Retinal pigment epithelial cell (primary cell): ENCODE measurements around the gene EZR.

Experiments
- DNase-seq: peaks from one replicate; pipeline ENCODE4 v3.0.0-alpha.2; 2010; ENCODE audit warnings: low read depth
- H3K4me3 ChIP-seq: 2 replicates; pipeline ENCODE4 v1.5.1; 2011; ENCODE audit warnings: mild to moderate bottlenecking, low read length, control low read depth, moderate library complexity
- TF ChIP-seq, protein P1 (sequence below): conservative IDR thresholded peaks from 2 replicates; pipeline ENCODE4 v1.5.1; 2011; ENCODE audit warnings: low read depth, low read length, control low read depth, inconsistent platforms

The EZR gene

GRCh38 chr6:158860279-158860865 lies 41.2 kb upstream of the EZR start:
- TF ChIP-seq, protein P1, sequence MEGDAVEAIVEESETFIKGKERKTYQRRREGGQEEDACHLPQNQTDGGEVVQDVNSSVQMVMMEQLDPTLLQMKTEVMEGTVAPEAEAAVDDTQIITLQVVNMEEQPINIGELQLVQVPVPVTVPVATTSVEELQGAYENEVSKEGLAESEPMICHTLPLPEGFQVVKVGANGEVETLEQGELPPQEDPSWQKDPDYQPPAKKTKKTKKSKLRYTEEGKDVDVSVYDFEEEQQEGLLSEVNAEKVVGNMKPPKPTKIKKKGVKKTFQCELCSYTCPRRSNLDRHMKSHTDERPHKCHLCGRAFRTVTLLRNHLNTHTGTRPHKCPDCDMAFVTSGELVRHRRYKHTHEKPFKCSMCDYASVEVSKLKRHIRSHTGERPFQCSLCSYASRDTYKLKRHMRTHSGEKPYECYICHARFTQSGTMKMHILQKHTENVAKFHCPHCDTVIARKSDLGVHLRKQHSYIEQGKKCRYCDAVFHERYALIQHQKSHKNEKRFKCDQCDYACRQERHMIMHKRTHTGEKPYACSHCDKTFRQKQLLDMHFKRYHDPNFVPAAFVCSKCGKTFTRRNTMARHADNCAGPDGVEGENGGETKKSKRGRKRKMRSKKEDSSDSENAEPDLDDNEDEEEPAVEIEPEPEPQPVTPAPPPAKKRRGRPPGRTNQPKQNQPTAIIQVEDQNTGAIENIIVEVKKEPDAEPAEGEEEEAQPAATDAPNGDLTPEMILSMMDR: no peak
- H3K4me3 ChIP-seq: no peak overlapping the region
- no peak for DNase-seq

DNA sequence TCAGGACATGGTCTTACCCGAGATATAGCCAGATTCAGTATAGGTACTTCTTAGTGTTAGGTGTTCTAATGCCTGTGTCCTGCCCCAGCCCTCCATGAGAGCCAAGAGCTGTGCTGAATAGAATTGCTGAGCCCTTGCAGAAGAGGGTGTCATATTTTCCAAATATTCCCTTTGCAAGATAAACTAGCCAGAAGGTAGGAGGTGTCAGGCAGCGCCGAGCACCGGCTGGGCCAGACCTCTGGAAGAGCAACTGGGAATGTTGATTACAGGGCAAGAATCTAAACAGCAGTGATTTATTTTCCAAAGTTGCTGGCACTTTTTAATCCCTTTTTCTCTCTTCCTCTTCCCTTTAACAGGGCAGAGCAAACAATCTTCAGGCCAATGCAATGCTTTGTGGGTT lies 37.1 kb upstream of the EZR start:
- DNase-seq: no peak
- TF ChIP-seq, protein P1: no peak
- no peak overlapping the region for H3K4me3 ChIP-seq

DNA sequence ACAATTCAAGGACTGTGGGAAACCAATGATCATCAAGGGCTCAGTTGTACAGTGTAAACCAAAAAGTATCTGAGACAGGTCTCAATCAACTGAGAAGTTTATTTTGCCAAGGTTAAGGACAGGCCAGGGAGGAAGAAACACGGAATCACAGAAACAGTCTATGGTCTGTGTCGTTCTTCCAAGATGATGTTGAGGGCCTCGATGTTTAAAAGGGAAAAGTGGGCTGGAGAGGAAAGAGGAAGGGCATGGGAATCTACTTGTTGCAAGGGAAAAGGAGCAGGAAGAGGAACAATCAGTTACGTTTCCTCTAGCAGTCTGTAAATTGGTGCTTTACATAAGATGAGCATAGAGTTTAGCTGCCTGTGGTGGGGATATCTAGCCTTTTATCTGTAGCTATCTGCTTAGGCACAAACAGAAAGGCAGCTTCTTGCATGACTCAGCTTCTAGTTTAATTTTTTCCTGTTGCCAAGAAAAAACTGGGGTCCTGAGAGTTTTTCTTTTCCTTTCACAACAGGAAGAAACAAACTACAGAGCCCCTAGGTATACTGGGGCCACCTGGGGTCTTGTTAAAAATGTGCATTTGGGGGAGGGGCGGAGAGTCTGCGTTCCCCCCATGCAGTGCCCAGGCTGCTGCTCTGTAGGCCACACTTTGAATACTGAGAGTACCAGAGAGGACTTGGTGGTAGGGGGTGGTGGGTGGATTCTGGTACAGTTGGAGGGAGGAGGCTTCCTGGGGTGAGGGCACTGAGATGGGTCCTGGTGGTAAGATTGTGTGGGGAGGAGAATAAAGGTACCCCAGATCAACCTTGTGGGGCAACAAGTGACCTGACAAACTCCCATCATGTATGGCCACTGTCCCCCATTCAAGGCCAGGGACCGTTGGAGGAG lies 35.3 kb upstream of the EZR start:
- no peak overlapping the region for H3K4me3 ChIP-seq
- DNase-seq: no peak
- TF ChIP-seq, protein P1: no peak

- H3K4me3 ChIP-seq: no peak overlapping the region
- TF ChIP-seq, protein P1: no peak
- no peak for DNase-seq
Measured at GRCh38 chr6:158853880-158854213, 34.7 kb upstream of the EZR start.

DNA sequence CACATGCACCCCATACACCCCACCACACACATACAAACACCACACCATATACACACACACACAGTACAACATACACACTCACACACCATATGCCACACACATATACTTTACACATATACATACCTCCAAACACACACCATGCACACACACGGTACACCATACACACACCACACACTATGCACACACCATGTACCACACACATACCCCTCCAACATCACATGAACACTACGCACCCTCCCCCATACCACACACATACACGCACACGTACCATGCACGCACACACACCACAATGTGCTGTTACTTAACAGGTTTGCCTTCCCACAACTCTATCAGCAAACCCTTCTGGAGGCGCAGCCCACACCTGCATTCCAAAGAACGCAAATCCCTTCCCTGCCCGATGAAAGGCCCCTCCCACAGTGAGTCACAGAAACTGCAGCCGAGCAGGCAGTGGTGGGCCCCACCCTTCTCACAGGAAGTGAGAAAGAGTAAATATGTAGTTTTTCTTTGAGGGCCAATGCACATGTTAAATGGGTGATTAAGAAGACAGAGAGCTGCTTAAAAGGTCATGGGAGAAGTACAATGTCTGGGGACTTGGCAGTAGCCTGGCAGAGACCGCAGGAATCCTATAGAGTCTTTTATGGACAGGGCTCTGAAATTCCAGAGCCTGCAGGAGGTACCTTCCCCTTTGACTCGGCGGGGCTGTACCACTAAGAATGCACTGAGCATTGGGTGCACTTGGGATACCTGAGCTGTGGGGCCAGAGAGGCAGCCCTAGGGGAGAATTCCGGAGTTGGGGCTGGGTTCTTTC lies 34.1 kb upstream of the EZR start:
- TF ChIP-seq, protein P1: no peak
- peak; percentile 99 for DNase-seq
- H3K4me3 ChIP-seq: no peak overlapping the region

GRCh38 chr6:158852312-158853071 lies 33.3 kb upstream of the EZR start:
- H3K4me3 ChIP-seq: no peak overlapping the region
- no peak for DNase-seq
- TF ChIP-seq, protein P1: no peak
